Gastroesophageal sphincter (tissue), 3 donors: ENCODE results near the gene ST3GAL6.

ENCODE experiments used
- EP300 ChIP-seq: sonication (generic); formaldehyde crosslinking; IDR thresholded peaks from one replicate; pipeline ENCODE4 v1.6.1; 2017; ENCODE audit warnings: antibody characterized with exemption, mild to moderate bottlenecking
- POLR2A ChIP-seq, 2 donors: fragments of 450-650 bp; IDR thresholded peaks; one replicate each; pipeline ENCODE4 v1.6.1; 2017; ENCODE audit warnings: antibody characterized with exemption in 2 of 2, mild to moderate bottlenecking in 2 of 2, moderate library complexity in 1 of 2
- POLR2AphosphoS5 ChIP-seq: sonication (generic); formaldehyde crosslinking; IDR thresholded peaks from one replicate; pipeline ENCODE4 v1.6.1; 2017; ENCODE audit warnings: antibody characterized with exemption
- TF ChIP-seq, protein P1 (sequence below), 4 experiments: fragments of 200-600 bp in 2 of 4; fragments of 450-650 bp in 2 of 4; sonication (generic) in 1 of 4; IDR thresholded peaks; one replicate each; pipeline ENCODE4 v1.5.1; 2017 to 2019; ENCODE audit warnings: antibody characterized with exemption in 4 of 4, mild to moderate bottlenecking in 2 of 4, moderate library complexity in 2 of 4

DNA sequence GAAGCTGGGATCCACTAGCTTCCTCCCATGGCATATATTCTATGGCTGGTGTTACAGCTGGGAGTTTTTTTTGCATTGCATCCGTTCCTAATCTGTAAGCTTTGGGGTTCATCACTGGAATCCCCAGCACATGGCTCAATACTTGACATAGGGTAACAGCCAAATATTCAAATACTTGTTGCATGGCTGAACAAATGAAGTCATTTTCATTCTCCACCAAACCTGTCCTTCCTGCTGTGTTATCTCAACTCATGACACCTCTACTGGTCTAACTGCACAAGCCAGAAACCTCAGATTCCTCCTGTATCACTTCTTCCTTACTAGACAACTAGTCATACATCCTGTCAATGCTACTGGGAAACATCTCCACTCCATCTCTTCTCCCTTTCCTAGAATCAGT, 43.4 kb downstream of the ST3GAL6 start:
- TF ChIP-seq, protein P1, sequence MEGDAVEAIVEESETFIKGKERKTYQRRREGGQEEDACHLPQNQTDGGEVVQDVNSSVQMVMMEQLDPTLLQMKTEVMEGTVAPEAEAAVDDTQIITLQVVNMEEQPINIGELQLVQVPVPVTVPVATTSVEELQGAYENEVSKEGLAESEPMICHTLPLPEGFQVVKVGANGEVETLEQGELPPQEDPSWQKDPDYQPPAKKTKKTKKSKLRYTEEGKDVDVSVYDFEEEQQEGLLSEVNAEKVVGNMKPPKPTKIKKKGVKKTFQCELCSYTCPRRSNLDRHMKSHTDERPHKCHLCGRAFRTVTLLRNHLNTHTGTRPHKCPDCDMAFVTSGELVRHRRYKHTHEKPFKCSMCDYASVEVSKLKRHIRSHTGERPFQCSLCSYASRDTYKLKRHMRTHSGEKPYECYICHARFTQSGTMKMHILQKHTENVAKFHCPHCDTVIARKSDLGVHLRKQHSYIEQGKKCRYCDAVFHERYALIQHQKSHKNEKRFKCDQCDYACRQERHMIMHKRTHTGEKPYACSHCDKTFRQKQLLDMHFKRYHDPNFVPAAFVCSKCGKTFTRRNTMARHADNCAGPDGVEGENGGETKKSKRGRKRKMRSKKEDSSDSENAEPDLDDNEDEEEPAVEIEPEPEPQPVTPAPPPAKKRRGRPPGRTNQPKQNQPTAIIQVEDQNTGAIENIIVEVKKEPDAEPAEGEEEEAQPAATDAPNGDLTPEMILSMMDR (IDR thresholded peaks at IDR 0.05), result no peak
- TF ChIP-seq POLR2A (IDR thresholded peaks at IDR 0.05) (no peak), POLR2AphosphoS5 (no peak), EP300 (no peak)
